Fibroblast of the aortic adventitia (primary cell): ENCODE data around the gene ATXN1. TPM values are rescaled to one million over a fixed set of nuclear protein-coding genes. Genes with fewer than 3 reads are reported as not detected.

ENCODE experiments used
- DNase-seq: peaks from one replicate; pipeline ENCODE4 v3.0.0-alpha.2; 2010; ENCODE audit warnings: low read depth
- H3K4me3 ChIP-seq: 2 replicates; pipeline ENCODE4 v1.5.1; 2011; ENCODE audit warnings: low read depth, mild to moderate bottlenecking, control low read depth, low read length, moderate library complexity
- CTCF ChIP-seq: IDR thresholded peaks from 2 replicates; pipeline ENCODE4 v1.5.1; 2011; ENCODE audit warnings: mild to moderate bottlenecking, low read length, control low read depth, inconsistent platforms; ENCODE audit not compliant: insufficient read depth
- total RNA-seq: library from RNA; depleted of rRNA; stranded (reverse); fragments of >200 nt; gene quantifications from 2 replicates; pipeline ENCODE4 v1.2.3, GENCODE V29; 2012; ENCODE audit warnings: low replicate concordance

The ATXN1 gene
- total RNA-seq, 1 donor = 39.3 TPM

GRCh38 chr6:16644540-16645250 lies 116.6 kb downstream of the ATXN1 start:
- no peak for DNase-seq
- H3K4me3 ChIP-seq = no peak overlapping the region
- no peak for TF ChIP-seq CTCF

- peak; percentile 71 for DNase-seq
- no peak overlapping the region for H3K4me3 ChIP-seq
- no peak for TF ChIP-seq CTCF
Measured at GRCh38 chr6:16639684-16640480, 121.4 kb downstream of the ATXN1 start.

- DNase-seq = no peak
- no peak for TF ChIP-seq CTCF
- no peak overlapping the region for H3K4me3 ChIP-seq
Measured at GRCh38 chr6:16637635-16638034, 123.6 kb downstream of the ATXN1 start.

GRCh38 chr6:16635810-16636602 lies 125.3 kb downstream of the ATXN1 start:
- H3K4me3 ChIP-seq = no peak overlapping the region
- DNase-seq = peak; percentile 32
- TF ChIP-seq CTCF = no peak

GRCh38 chr6:16635291-16635809 lies 125.9 kb downstream of the ATXN1 start:
- DNase-seq = no peak
- no peak for TF ChIP-seq CTCF
- no peak overlapping the region for H3K4me3 ChIP-seq

GRCh38 chr6:16634855-16635254 lies 126.4 kb downstream of the ATXN1 start:
- no peak overlapping the region for H3K4me3 ChIP-seq
- no peak for TF ChIP-seq CTCF
- no peak for DNase-seq
